GM12801 (cell line): ENCODE results near the gene DHRS12.

Experiments
- TF ChIP-seq, protein P1 (sequence below): IDR thresholded peaks from one replicate; pipeline ENCODE4 v1.5.1; 2011; ENCODE audit warnings: control low read depth; ENCODE audit not compliant: insufficient read length; ENCODE audit errors: extremely low read depth

The DHRS12 gene

DNA sequence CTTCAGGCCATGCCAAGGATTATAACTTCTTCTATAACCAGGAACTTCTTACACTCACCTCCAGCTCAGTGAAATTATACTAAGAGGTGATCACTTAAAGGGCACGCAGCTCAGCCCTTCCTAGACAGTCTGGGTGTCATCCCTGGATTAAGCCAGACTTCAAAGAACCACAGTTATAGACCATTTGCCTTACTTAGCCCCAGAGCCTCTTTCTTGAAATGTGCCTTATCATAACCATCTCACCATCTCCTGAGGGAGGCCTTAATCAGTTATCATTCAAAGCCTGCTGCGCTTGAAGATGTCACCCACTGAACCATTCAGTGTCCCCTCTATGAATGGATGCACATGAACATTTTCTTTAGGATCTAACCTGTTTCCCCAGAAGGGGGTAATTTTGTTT is 10.1 kb upstream of the DHRS12 start:
- TF ChIP-seq, protein P1, sequence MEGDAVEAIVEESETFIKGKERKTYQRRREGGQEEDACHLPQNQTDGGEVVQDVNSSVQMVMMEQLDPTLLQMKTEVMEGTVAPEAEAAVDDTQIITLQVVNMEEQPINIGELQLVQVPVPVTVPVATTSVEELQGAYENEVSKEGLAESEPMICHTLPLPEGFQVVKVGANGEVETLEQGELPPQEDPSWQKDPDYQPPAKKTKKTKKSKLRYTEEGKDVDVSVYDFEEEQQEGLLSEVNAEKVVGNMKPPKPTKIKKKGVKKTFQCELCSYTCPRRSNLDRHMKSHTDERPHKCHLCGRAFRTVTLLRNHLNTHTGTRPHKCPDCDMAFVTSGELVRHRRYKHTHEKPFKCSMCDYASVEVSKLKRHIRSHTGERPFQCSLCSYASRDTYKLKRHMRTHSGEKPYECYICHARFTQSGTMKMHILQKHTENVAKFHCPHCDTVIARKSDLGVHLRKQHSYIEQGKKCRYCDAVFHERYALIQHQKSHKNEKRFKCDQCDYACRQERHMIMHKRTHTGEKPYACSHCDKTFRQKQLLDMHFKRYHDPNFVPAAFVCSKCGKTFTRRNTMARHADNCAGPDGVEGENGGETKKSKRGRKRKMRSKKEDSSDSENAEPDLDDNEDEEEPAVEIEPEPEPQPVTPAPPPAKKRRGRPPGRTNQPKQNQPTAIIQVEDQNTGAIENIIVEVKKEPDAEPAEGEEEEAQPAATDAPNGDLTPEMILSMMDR, result no peak

DNA sequence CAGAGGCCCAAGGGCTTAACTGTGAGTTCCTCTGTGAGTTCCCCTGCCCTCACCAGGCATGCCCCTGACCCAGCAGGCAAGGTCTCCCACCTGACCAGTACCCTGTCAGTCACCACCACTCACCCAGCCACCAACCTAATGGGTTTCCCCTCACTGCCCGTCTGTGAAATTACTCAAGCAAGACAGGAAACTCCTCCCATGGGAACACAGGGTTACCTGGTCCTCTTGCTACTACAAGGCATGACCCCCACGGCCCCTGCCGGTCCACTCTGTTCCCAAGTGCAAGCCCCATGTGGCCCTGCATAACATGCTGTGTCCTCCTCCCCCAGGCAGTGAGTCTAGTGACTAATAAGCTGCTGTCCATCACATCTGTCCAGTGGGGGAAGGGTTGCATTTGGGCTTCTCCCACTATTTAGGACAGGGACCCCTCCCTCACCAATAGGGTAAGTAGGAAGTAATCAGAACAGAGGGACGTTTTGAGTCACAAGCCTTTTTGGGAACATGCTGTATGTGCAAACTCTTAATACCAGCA is 8.0 kb upstream of the DHRS12 start:
- TF ChIP-seq, protein P1, result no peak

DNA sequence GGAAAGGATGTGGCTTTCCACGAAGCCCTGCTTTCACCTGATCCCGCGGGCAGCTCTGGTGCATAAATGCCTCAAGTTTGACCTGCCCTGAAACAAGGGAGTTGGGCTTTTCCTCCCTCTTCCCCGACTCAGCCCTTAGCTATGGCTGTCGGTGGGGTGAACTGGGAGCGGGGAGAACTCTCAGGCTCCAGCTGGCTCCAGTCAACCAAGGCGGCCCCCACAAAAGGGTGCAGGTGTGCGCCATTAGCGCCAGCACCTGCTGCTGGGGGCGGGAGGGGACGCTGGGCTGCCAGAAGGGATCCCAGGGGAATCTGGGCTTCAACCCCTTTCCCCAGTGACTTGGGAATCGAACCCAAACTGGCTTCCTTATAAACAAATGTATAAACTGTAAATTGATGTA is 7.1 kb upstream of the DHRS12 start:
- TF ChIP-seq, protein P1, result no peak

DNA sequence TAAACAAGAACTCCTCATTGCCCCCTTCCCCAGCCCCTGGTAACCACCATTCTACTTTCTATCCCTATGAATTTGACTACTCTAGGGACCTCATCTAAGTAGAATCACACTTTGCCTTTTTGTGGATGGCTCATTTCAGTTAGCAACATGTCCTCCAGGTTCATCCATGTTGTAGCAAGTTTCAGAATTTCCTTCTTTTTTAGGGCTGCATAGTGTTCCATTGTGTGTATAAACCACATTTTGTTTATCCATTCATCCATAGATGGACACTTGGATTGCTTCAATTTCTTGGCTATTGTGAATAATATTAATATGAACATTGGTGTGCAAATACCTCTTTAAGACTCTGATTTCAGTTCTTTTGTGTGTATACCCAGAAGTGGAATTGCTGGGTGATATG is 4.8 kb upstream of the DHRS12 start:
- TF ChIP-seq, protein P1, result no peak

DNA sequence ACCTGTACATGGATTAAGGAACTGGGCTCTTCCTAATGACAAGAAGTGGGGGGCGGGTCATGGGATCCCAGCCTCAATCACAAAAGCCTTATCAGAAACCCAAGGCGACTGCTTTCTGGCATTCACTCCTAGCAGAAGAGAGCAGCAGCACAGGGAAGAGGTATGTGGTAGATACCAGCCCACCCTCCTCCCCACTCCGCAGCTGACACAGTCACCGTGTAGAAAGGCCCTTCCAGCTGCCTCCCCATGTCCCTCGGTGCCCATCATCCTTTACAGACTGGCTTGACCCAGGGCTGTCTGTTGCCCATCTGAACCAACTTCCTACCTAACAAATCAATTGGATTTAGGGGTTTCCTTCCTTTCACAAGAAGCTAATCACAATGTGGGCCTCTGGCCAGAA is 3.1 kb upstream of the DHRS12 start:
- TF ChIP-seq, protein P1, result no peak

DNA sequence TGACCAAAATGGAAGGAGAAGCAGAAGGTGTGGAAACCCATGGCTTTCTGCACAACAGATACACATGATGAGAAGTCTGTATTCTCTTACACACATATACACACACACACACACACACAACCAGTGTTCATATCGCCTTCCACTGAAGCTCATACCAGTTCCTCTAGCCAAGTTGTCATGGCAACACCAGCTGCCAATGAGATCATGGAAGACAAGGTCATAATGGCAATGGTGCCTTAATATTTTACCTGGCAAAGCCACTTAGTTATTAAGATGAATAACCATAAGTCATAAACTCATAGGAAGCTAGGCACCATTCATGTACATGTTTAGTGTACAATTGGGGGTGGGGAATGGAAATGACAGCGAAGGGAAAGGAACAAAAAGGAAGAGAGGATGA is 2.6 kb upstream of the DHRS12 start:
- TF ChIP-seq, protein P1, result no peak

DNA sequence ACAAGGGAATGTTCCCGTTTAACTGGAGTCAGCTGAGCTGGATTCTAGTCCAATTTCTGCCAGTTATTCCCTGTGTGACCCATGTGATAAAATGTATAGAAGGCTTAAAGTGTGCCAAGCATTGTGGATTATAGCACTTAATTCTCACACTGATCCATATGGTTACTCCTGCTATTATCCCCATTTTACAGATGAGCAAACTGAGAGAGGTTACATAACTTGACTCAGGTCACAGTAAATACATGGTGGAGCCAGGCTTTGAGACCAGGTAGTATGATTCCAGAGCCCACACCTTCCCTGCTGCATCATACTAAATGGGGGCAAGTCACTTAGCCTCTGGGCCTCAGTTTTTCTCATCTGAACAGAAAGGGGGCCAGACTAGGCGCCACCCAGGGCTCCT is 2.0 kb upstream of the DHRS12 start:
- TF ChIP-seq, protein P1, result no peak

DNA sequence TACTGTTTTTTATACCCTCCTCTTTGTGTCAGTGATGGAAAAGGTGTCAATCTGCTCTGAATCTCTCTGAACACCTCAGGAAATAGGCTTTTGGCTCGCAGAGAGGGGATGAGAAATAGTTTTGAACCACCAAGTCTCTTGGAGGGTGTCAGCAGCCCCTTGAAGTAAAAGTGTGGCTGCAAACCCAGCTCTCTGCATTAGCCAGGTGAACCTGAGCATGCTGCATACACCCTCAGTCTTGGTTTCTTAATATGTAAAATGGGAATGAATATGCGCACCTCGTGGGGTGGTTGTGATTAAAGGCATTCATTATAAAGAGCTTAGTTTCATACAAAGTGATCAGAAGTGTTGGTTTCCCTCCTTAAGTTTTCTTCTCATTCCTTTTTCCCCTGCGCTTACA is 1.4 kb upstream of the DHRS12 start:
- TF ChIP-seq, protein P1, result no peak
